Esophagus squamous epithelium (tissue), 5 donors: ENCODE measurements around the gene ADAMTS12. TPM values are rescaled to one million over a fixed set of nuclear protein-coding genes. Genes with fewer than 3 reads are reported as not detected.
"Not testable (repeated sequence)": the region's sequence is repeated elsewhere in the genome, so short reads cannot be mapped to it uniquely, and the experiment has no call there.

ENCODE experiments used
- DNase-seq: peaks from one replicate; lab custom pipeline; 2025; lab: John Stamatoyannopoulos, UW
- H3K27ac ChIP-seq, 4 donors: fragments of 200-600 bp; sonication (generic); one replicate each; pipeline ENCODE4 v1.5.1; 2016 to 2019; ENCODE audit warnings: mild to moderate bottlenecking in 1 of 4
- H3K27me3 ChIP-seq, 4 donors: fragments of 200-600 bp; sonication (generic); 1 replicate in 3 of 4; 2 replicates in 1 of 4; pipeline versions ENCODE4 v1.5.1 to v1.6.0; 2017 to 2021; ENCODE audit warnings: antibody characterized with exemption in 1 of 4
- H3K36me3 ChIP-seq, 3 donors: fragments of 200-600 bp; sonication (generic); one replicate each; pipeline ENCODE4 v1.5.1; 2016 to 2019
- H3K4me1 ChIP-seq, 3 donors: fragments of 200-600 bp; sonication (generic); one replicate each; pipeline ENCODE4 v1.5.1; 2017 to 2019
- H3K4me3 ChIP-seq, 4 donors: fragments of 200-600 bp; sonication (generic); 1 replicate in 3 of 4; 2 replicates in 1 of 4; pipeline ENCODE4 v1.5.1; 2016 to 2019; ENCODE audit warnings: mild to moderate bottlenecking in 2 of 4, moderate library complexity in 1 of 4
- H3K9me3 ChIP-seq, 3 donors: fragments of 200-600 bp; sonication (generic); one replicate each; pipeline ENCODE4 v1.5.1; 2016 to 2019
- POLR2A ChIP-seq, 4 donors: fragments of 450-650 bp; IDR thresholded peaks; one replicate each; pipeline ENCODE4 v1.6.1; 2017; ENCODE audit warnings: antibody characterized with exemption in 4 of 4, mild to moderate bottlenecking in 4 of 4, moderate library complexity in 3 of 4
- WGBS, 2 donors: methylation state at CpG; one replicate each; pipeline ENCODE4 v1.1.5; 2018; 5-methylcytosine and 5-hydroxymethylcytosine counted together
- intact Hi-C: fragments of 100-400 bp; cut with DNase I; formaldehyde crosslinking; loops from one replicate; pipeline ENCODE4 v1.15.0; 2022
- total RNA-seq, 4 donors: library from RNA; depleted of rRNA; stranded (reverse); fragments of >200 nt; gene quantifications; one replicate each; pipeline ENCODE4 v1.1.0, GENCODE V29; 2016
- TF ChIP-seq, protein P1 (sequence below), 6 experiments: fragments of 450-650 bp in 4 of 6; fragments of 200-600 bp in 2 of 6; sonication (generic) in 2 of 6; IDR thresholded peaks; one replicate each; pipeline ENCODE4 v1.5.1; 2016 to 2019; ENCODE audit warnings: antibody characterized with exemption in 6 of 6, mild to moderate bottlenecking in 4 of 6, moderate library complexity in 4 of 6
- donor health status: DM: yes; HTN: yes; CAD: no.

The ADAMTS12 gene
- total RNA-seq, 4 donors from 2014 or later: 0.73 to 1.3 (median 0.76) TPM; not detected in 1

DNA sequence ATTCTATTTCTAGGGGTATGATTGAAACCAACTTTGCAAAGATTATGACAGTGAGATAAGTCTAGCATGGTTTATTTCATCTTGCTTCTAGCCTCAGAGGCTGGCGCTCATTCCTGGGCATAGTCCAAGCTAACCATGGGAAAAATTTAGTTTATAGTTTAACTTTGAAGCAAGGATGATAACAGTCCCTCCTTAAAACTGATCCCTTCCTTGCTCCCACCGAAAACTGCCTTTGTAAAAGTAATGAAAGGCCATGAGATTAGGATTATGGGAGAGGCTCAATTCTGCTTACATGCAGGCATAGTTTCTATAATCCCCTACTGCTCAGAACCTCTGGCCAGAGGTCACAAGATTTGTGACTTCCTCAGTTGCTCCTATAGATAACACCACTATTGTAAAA, 375.4 kb downstream of the ADAMTS12 start:
- intact Hi-C loops: no loop called here

DNA sequence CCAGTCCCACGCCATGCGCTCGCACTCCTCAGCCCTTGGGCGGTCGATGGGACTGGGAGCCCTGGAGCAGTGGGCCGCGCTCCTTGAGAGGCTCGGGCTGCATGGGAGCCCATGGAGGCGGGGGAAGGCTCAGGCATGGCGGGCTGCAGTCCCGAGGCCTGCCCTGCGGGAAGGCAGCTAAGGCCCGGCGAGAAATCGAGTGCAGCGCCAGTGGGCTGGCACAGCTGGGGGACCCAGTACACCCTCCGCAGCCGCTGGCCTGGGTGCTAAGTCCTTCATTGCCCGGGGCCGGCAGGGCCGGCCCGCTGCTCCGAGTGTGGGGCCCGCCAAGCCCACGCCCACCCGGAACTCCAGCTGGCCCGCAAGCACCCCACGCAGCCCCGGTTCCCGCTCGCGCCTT, 376.4 kb downstream of the ADAMTS12 start:
- WGBS, 2 donors: no CpG with 5 or more reads among the region's 32 CpGs
- H3K4me3 ChIP-seq, H3K27me3 ChIP-seq, intact Hi-C loops, H3K36me3 ChIP-seq, H3K4me1 ChIP-seq, H3K27ac ChIP-seq, H3K9me3 ChIP-seq, DNase-seq: not testable (repeated sequence)

More for the DNA sequence above, 375.4 kb downstream of the ADAMTS12 start:
- Histone ChIP-seq H3K4me3 (no peak overlapping the region), H3K27ac (no peak overlapping the region), H3K36me3 (no peaks in the 10 kb centered on the region), H3K27me3 (no peaks in the 10 kb centered on the region), H3K4me1 (no peaks in the 10 kb centered on the region), H3K9me3 (no peaks in the 10 kb centered on the region)
- no peak for TF ChIP-seq POLR2A (IDR thresholded peaks at IDR 0.05)
- TF ChIP-seq, protein P1, sequence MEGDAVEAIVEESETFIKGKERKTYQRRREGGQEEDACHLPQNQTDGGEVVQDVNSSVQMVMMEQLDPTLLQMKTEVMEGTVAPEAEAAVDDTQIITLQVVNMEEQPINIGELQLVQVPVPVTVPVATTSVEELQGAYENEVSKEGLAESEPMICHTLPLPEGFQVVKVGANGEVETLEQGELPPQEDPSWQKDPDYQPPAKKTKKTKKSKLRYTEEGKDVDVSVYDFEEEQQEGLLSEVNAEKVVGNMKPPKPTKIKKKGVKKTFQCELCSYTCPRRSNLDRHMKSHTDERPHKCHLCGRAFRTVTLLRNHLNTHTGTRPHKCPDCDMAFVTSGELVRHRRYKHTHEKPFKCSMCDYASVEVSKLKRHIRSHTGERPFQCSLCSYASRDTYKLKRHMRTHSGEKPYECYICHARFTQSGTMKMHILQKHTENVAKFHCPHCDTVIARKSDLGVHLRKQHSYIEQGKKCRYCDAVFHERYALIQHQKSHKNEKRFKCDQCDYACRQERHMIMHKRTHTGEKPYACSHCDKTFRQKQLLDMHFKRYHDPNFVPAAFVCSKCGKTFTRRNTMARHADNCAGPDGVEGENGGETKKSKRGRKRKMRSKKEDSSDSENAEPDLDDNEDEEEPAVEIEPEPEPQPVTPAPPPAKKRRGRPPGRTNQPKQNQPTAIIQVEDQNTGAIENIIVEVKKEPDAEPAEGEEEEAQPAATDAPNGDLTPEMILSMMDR (IDR thresholded peaks at IDR 0.05): no peak
- DNase-seq: no peak
- 72% methylated on average over 2 of the region's 2 CpGs for WGBS, 2 donors

DNA sequence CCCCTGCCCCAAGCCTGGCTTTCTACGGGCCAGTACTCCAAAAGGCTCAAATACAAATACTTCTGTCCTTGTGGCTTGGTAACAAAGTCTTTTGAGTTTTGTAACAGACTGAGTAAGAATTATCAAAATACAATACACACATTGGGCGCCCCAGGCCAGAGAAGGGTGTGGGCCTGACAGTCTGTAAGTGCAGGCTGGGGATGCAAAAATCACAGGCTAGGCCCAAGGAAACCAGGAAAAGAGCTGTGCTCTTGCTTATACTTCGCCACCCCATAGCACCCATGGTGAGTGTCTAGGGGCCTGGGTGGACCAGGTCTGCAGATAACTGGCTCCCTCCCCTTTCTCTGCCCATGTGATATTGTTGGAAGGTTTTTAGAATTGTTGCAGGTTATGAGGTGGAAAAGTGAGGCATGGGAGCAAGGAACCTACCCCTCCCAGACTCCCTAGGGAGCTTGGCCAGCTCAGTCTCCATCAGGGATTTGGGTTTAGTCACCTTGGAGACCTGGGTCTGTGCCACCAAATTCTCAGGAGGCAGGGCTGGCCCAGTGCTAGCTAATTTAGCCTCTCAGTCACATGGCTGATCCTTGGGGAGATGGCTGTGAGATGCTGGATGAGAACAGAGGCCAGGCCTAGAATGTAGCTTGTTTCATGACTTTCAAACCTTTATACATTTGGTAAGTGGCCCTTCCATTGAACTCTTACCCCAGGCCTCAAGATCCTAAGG, 378.2 kb downstream of the ADAMTS12 start:
- no peaks in the 10 kb centered on the region for H3K27me3 ChIP-seq
- H3K4me1 ChIP-seq: no peaks in the 10 kb centered on the region
- TF ChIP-seq POLR2A (IDR thresholded peaks at IDR 0.05): no peak
- TF ChIP-seq, protein P1 (IDR thresholded peaks at IDR 0.05): no peak
- WGBS, 2 donors: 80 to 88% methylated on average over 3 of the region's 3 CpGs
- no peaks in the 10 kb centered on the region for H3K9me3 ChIP-seq
- no peak for DNase-seq
- intact Hi-C loops: no loop called here
- H3K36me3 ChIP-seq: no peaks in the 10 kb centered on the region
- H3K27ac ChIP-seq: no peak overlapping the region
- H3K4me3 ChIP-seq: no peak overlapping the region

DNA sequence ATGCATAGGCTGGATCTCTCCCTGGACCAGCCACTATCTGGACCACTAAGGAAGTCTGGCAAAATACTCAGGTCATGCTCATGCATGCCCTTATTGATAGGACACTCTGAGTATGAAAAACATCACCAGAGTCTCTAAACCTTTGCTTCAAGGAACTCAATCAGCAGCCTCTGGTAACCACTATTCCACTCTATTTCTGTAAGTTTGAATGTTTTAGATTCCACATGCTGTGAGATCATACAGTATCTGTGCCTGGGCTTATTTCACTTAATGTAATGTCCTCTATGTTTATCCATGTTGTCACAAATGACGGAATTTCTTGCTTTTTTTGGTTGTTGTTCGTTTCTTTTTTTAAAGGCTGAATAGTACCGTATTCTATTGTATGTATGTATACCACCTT, 382.8 kb downstream of the ADAMTS12 start:
- Histone ChIP-seq H3K4me3 (no peak overlapping the region), H3K36me3 (no peaks in the 10 kb centered on the region), H3K4me1 (no peaks in the 10 kb centered on the region), H3K9me3 (no peaks in the 10 kb centered on the region), H3K27ac (no peak overlapping the region), H3K27me3 (no peaks in the 10 kb centered on the region)
- 80 to 86% methylated on average over 3 of the region's 3 CpGs for WGBS, 2 donors
- DNase-seq: no peak
- no peak for TF ChIP-seq POLR2A (IDR thresholded peaks at IDR 0.05)
- TF ChIP-seq, protein P1 (IDR thresholded peaks at IDR 0.05): no peak
- intact Hi-C loops: no loop called here

DNA sequence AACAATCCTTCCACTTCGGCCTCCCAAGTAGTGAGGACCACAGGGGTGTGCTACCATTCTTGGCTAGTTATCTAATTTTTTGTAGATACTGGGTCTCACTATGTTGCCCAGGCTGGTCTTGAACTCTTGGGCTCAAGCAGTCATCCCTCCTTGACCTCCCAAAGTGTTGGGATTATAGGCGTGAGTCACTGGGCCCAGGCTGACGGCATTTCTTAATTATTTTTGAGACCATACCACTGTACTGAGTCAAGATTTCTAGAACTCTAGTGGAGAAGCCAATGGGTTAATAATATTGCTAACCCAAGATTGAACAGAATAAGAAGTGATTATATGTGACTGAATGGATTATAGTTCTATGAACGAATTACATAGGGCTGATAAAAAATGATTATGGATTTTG, 384.4 kb downstream of the ADAMTS12 start:
- DNase-seq: no peak
- H3K9me3 ChIP-seq: no peaks in the 10 kb centered on the region
- H3K27ac ChIP-seq: no peak overlapping the region
- 77% methylated on average over 4 of the region's 4 CpGs for WGBS, 2 donors
- no peaks in the 10 kb centered on the region for H3K27me3 ChIP-seq
- H3K4me1 ChIP-seq: no peaks in the 10 kb centered on the region
- intact Hi-C loops: no loop called here
- H3K4me3 ChIP-seq: no peak overlapping the region
- H3K36me3 ChIP-seq: no peaks in the 10 kb centered on the region
- TF ChIP-seq, protein P1 (IDR thresholded peaks at IDR 0.05): no peak
- TF ChIP-seq POLR2A (IDR thresholded peaks at IDR 0.05): no peak
